Measurements from ENCODE around the gene TYW3. TPM values are rescaled to one million over a fixed set of nuclear protein-coding genes. Genes with fewer than 3 reads are reported as not detected.

The TYW3 gene
- total and polyA plus RNA-seq, 2 of the 8 experiments (the other 6 are each of a cell fraction or from before 2014, with no cell fraction given) = 6.9 to 31.4 TPM

GRCh38 chr1:74726063-74726462 lies 6.9 kb upstream of the TYW3 start (continued):
- TF ChIP-seq CHD7 (IDR thresholded peaks at IDR 0.05; ENCODE audit: insufficient replicate concordance, low read length) = no peak
- no peak for TF ChIP-seq CTBP2 (IDR thresholded peaks at IDR 0.05; ENCODE audit: borderline replicate concordance, insufficient read depth, insufficient read length, low read length)
- TF ChIP-seq CHD1 (IDR thresholded peaks at IDR 0.05; ENCODE audit: low read depth, low read length) = no peak
- TF ChIP-seq RAD21 (IDR thresholded peaks at IDR 0.05 in 1 of 2, conservative IDR thresholded peaks at IDR 0.05 in 1 of 2; ENCODE audit: low read depth in 2 of 2, low read length in 2 of 2) = no peak
- TF ChIP-seq GABPA (IDR thresholded peaks at IDR 0.05; ENCODE audit: borderline replicate concordance, insufficient read depth, low read length) = no peak
- TF ChIP-seq SIN3A (conservative IDR thresholded peaks at IDR 0.05 in 1 of 2, IDR thresholded peaks at IDR 0.05 in 1 of 2; ENCODE audit: low read depth in 1 of 2, low read length in 2 of 2) = no peak
- TF ChIP-seq PHF8 (conservative IDR thresholded peaks at IDR 0.05; ENCODE audit: low read depth, low read length) = no peak
